HepG2 (cell line): ENCODE data around the gene PGM5. TPM values are rescaled to one million over a fixed set of nuclear protein-coding genes. Genes with fewer than 3 reads are reported as not detected.

ENCODE experiments used
- ATAC-seq: fragments of 200-7000 bp; cut with Tn5 transposase; 3 replicates; pipeline ENCODE4 v1.9.1; 2020; ENCODE audit warnings: mild to moderate bottlenecking, moderate library complexity
- BruUV-seq: library from RNA; stranded (reverse); fragments of 400-500 nt; replicated peaks from 2 replicates; lab custom pipeline; 2021; lab: Mats Ljungman, UMichigan
- CTCF ChIA-PET: fragments of 300-600 bp; formaldehyde crosslinking; extraction: SDS; loops from one replicate; lab custom pipeline; 2021; ENCODE audit warnings: low total read pairs, inconsistent platforms, low intra/inter-chr PET ratio; lab: Yijun Ruan, JAX
- POLR2A ChIA-PET: fragments of 350-600 bp; sonication (Branson Sonifier 250); formaldehyde crosslinking; loops from one replicate; lab custom pipeline; 2020; ENCODE audit warnings: antibody characterized with exemption, inconsistent platforms; lab: Yijun Ruan, JAX
- DNase-seq: peaks from one replicate; pipeline ENCODE4 v3.0.0-alpha.2; 2015; ENCODE audit warnings: low spot score
- FAIRE-seq: peaks from 3 replicates; lab custom pipeline; 2011; peaks lifted over from hg19 to GRCh38; lab: Jason Lieb, UNC
- H2AFZ ChIP-seq: one replicate; pipeline ENCODE4 v1.6.1; 2011; ENCODE audit warnings: low read length, inconsistent platforms
- H3K27ac ChIP-seq: fragments of 300-600 bp; 3 replicates; pipeline ENCODE4 v1.8.0; 2011; ENCODE audit warnings: mixed run types, mild to moderate bottlenecking, mixed read lengths, low read length, inconsistent platforms; ENCODE audit not compliant: insufficient read depth; ENCODE audit errors: extremely low read length
- H3K27me3 ChIP-seq, 2 experiments: fragments of 200-600 bp in 1 of 2; 2 replicates in 1 of 2; 3 replicates in 1 of 2; pipeline versions ENCODE4 v1.6.0 to v1.8.0; 2011; ENCODE audit warnings: low read length in 2 of 2, mild to moderate bottlenecking in 2 of 2, moderate library complexity in 2 of 2, inconsistent platforms in 1 of 2; ENCODE audit not compliant: insufficient read depth in 2 of 2, control insufficient read depth in 1 of 2
- H3K36me3 ChIP-seq, 2 experiments: fragments of 200-600 bp in 1 of 2; replicated peaks in 1 of 2; 2 replicates in 1 of 2; 3 replicates in 1 of 2; pipeline versions ENCODE4 v1.5.1 to v1.8.0; 2011; ENCODE audit warnings: low read length in 2 of 2, inconsistent platforms in 1 of 2; ENCODE audit not compliant: insufficient read depth in 2 of 2, control insufficient read depth in 1 of 2
- H3K4me1 ChIP-seq: 2 replicates; pipeline ENCODE4 v1.5.1; 2012; ENCODE audit warnings: low read length, inconsistent platforms; ENCODE audit not compliant: insufficient read depth
- H3K4me2 ChIP-seq: 2 replicates; pipeline ENCODE4 v1.6.0; 2011; ENCODE audit warnings: low read depth, low read length, inconsistent platforms
- H3K4me3 ChIP-seq, 3 experiments: fragments of 200-600 bp in 1 of 3; sonication (generic), shearing (Covaris generic) in 1 of 3; replicated peaks in 1 of 3; 2 replicates each; pipeline ENCODE4 v1.5.1; 2011 to 2016; ENCODE audit warnings: low read length in 3 of 3, inconsistent platforms in 2 of 3, low read depth in 2 of 3, mild to moderate bottlenecking in 2 of 3, control low read depth in 1 of 3, mixed read lengths in 1 of 3; ENCODE audit not compliant: insufficient read depth in 1 of 3
- H3K79me2 ChIP-seq: one replicate; pipeline ENCODE4 v1.6.1; 2011; ENCODE audit warnings: low read length, inconsistent platforms; ENCODE audit not compliant: insufficient read depth
- H3K9ac ChIP-seq: 2 replicates; pipeline ENCODE4 v1.6.0; 2011; ENCODE audit warnings: mild to moderate bottlenecking, low read depth, low read length, inconsistent platforms; ENCODE audit not compliant: insufficient read depth
- H3K9me3 ChIP-seq: 2 replicates; pipeline ENCODE4 v1.5.1; 2012; ENCODE audit warnings: mild to moderate bottlenecking, low read length
- H4K20me1 ChIP-seq: 2 replicates; pipeline ENCODE4 v1.6.0; 2011; ENCODE audit warnings: inconsistent platforms, mild to moderate bottlenecking, low read length, moderate library complexity; ENCODE audit not compliant: insufficient read depth
- KDM6A ChIP-seq: IDR thresholded peaks from 2 replicates; pipeline ENCODE4 v1.6.1; 2016; ENCODE audit warnings: low read depth
- MEF2D ChIP-seq: sonication (generic); formaldehyde crosslinking; IDR thresholded peaks from 2 replicates; pipeline ENCODE4 v1.5.1; 2020; ENCODE audit warnings: mild to moderate bottlenecking, missing genetic modification reagents
- PAWR ChIP-seq: sonication (generic); formaldehyde crosslinking; IDR thresholded peaks from 2 replicates; pipeline ENCODE4 v1.4.0; 2020; ENCODE audit warnings: missing genetic modification reagents, mild to moderate bottlenecking, borderline replicate concordance
- RELA ChIP-seq: sonication (generic); formaldehyde crosslinking; IDR thresholded peaks from 2 replicates; pipeline ENCODE4 v1.4.0; 2020; ENCODE audit warnings: missing genetic modification reagents
- XBP1 ChIP-seq: sonication (generic); formaldehyde crosslinking; IDR thresholded peaks from 2 replicates; pipeline ENCODE4 v1.5.0; 2020; ENCODE audit warnings: missing genetic modification reagents
- ZHX2 ChIP-seq, 2 experiments: sonication (generic) in 1 of 2; formaldehyde crosslinking in 1 of 2; IDR thresholded peaks; 2 replicates each; pipeline versions ENCODE4 v1.6.1 to v1.9.0; 2014 to 2022; ENCODE audit warnings: antibody characterized with exemption in 1 of 2, borderline replicate concordance in 1 of 2, inconsistent platforms in 1 of 2, low read depth in 1 of 2, missing genetic modification reagents in 1 of 2
- ZNF274 ChIP-seq: sonication (generic); formaldehyde crosslinking; IDR thresholded peaks from 2 replicates; pipeline ENCODE4 v1.5.1; 2020; ENCODE audit warnings: mild to moderate bottlenecking, missing genetic modification reagents
- ZNF598 ChIP-seq: sonication (generic); formaldehyde crosslinking; IDR thresholded peaks from 2 replicates; pipeline ENCODE4 v1.5.1; 2020; ENCODE audit warnings: mild to moderate bottlenecking, missing genetic modification reagents, borderline replicate concordance
- ZNF709 ChIP-seq: sonication (generic); formaldehyde crosslinking; IDR thresholded peaks from 2 replicates; pipeline ENCODE4 v1.5.0; 2020; ENCODE audit warnings: mild to moderate bottlenecking, missing genetic modification reagents
- ZNF724P ChIP-seq: sonication (generic); formaldehyde crosslinking; IDR thresholded peaks from 2 replicates; pipeline ENCODE4 v1.8.0; 2022; ENCODE audit warnings: missing genetic modification reagents, borderline replicate concordance
- ZSCAN22 ChIP-seq: sonication (generic); formaldehyde crosslinking; IDR thresholded peaks from 2 replicates; pipeline ENCODE4 v1.4.0; 2020; ENCODE audit warnings: mild to moderate bottlenecking, missing genetic modification reagents
- WGBS: methylation state at CpG from one replicate; pipeline ENCODE4 v1.1.6; 2017; ENCODE audit warnings: low lambda C conversion rate; 5-methylcytosine and 5-hydroxymethylcytosine counted together
- in situ Hi-C: cut with HindIII; loops from 2 replicates; pipeline ENCODE4 v1.10.0; 2017; ENCODE audit warnings: low pct_unique_long_range_greater_than_20kb; ENCODE audit not compliant: extremely low pct_ligation_motif_present
- intact Hi-C: fragments of 100-400 bp; cut with micrococcal nuclease; formaldehyde crosslinking; loops from one replicate; pipeline ENCODE4 v1.10.0; 2022; ENCODE audit not compliant: unreplicated experiment
- polyA plus RNA-seq, 8 experiments: library from polyadenylated mRNA; depleted of rRNA in 3 of 8; stranded (reverse) in 7 of 8; unstranded in 1 of 8; fragments of >200 nt; fragmentation: Illumina TruSeq in 4 of 8; extraction: Trizol in 4 of 8; gene quantifications; 2 replicates each; pipeline versions ENCODE4 v1.2.1 to v1.2.3, GENCODE V29; 2011 to 2016; ENCODE audit warnings: low read depth in 4 of 8, missing spikeins in 1 of 8, mixed read lengths in 1 of 8; ENCODE audit not compliant: insufficient read depth in 1 of 8
- total RNA-seq, 5 experiments: library from RNA; depleted of rRNA; stranded (reverse); fragments of >200 nt; fragmentation: Illumina TruSeq; extraction: Trizol; gene quantifications; 2 replicates each; pipeline ENCODE4 v1.2.3, GENCODE V29; 2016; ENCODE audit warnings: low read depth in 1 of 5
- TF ChIP-seq, protein P1 (sequence below): sonication (generic); formaldehyde crosslinking; IDR thresholded peaks from 2 replicates; pipeline ENCODE4 v1.8.1; 2023; ENCODE audit warnings: mild to moderate bottlenecking, missing genetic modification reagents
- TF ChIP-seq, protein P2 (sequence below): sonication (generic); formaldehyde crosslinking; IDR thresholded peaks from 2 replicates; pipeline ENCODE4 v1.4.0; 2020; ENCODE audit warnings: mild to moderate bottlenecking, missing genetic modification reagents
- TF ChIP-seq, protein P3 (sequence below): sonication (generic); formaldehyde crosslinking; IDR thresholded peaks from 2 replicates; pipeline ENCODE4 v1.4.0; 2020; ENCODE audit warnings: missing genetic modification reagents
- TF ChIP-seq, protein P4 (sequence below): sonication (generic); formaldehyde crosslinking; IDR thresholded peaks from 2 replicates; pipeline ENCODE4 v1.4.0; 2020; ENCODE audit warnings: mild to moderate bottlenecking, missing genetic modification reagents

PGM5 gene
- total and polyA plus RNA-seq, 2 of the 13 experiments (the other 11 are each of a cell fraction or from before 2014, with no cell fraction given): not detected

- ChIA-PET CTCF (no interaction called here), POLR2A (no interaction called here)
- Histone ChIP-seq H3K27ac (no peak overlapping the region), H3K4me1 (no peaks in the 10 kb centered on the region), H3K9me3 (no peaks in the 10 kb centered on the region), H3K79me2 (no peaks in the 10 kb centered on the region), H3K4me3 (no peak overlapping the region), H3K4me2 (no peak overlapping the region), H3K27me3 (0 out of 5 replicates have a peak, but pooled peaks cover 0 to 5% of the 10 kb centered on the region in 2 experiments), H4K20me1 (no peaks in the 10 kb centered on the region), H2AFZ (no peak overlapping the region), H3K36me3 (no peaks in the 10 kb centered on the region), H3K9ac (no peak overlapping the region)
- intact Hi-C loops: no loop called here
- FAIRE-seq (no peak), ATAC-seq (no peak), DNase-seq (no peak)
- WGBS: 19% methylated on average over 3 of the region's 3 CpGs
- in situ Hi-C loops: no loop called here
- TF ChIP-seq, protein P1, sequence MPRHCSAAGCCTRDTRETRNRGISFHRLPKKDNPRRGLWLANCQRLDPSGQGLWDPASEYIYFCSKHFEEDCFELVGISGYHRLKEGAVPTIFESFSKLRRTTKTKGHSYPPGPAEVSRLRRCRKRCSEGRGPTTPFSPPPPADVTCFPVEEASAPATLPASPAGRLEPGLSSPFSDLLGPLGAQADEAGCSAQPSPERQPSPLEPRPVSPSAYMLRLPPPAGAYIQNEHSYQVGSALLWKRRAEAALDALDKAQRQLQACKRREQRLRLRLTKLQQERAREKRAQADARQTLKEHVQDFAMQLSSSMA (CRISPR knock-in tag): no peak
- TF ChIP-seq, protein P2, sequence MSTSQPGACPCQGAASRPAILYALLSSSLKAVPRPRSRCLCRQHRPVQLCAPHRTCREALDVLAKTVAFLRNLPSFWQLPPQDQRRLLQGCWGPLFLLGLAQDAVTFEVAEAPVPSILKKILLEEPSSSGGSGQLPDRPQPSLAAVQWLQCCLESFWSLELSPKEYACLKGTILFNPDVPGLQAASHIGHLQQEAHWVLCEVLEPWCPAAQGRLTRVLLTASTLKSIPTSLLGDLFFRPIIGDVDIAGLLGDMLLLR (CRISPR knock-in tag): no peak
- TF ChIP-seq ZSCAN22 (CRISPR knock-in tag) (no peak), RELA (CRISPR knock-in tag) (no peak), PAWR (CRISPR knock-in tag) (no peak), ZNF274 (CRISPR knock-in tag) (no peak), KDM6A (CRISPR knock-in tag) (no peak), ZNF709 (CRISPR knock-in tag) (no peak), MEF2D (CRISPR knock-in tag) (no peak), ZHX2 (IDR thresholded peaks at IDR 0.05; ENCODE audit: low read depth) (no peak), ZHX2 (CRISPR knock-in tag; IDR thresholded peaks at IDR 0.05; ENCODE audit: borderline replicate concordance) (no peak), XBP1 (CRISPR knock-in tag) (no peak), ZNF724P (no peak), ZNF598 (CRISPR knock-in tag) (no peak)
- TF ChIP-seq, protein P3, sequence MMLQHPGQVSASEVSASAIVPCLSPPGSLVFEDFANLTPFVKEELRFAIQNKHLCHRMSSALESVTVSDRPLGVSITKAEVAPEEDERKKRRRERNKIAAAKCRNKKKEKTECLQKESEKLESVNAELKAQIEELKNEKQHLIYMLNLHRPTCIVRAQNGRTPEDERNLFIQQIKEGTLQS (CRISPR knock-in tag): no peak
- TF ChIP-seq, protein P4, sequence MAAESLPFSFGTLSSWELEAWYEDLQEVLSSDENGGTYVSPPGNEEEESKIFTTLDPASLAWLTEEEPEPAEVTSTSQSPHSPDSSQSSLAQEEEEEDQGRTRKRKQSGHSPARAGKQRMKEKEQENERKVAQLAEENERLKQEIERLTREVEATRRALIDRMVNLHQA (CRISPR knock-in tag): no peak
- BruUV-seq: no TSS peak
These were observed 63.5 kb downstream of the PGM5 start for GRCh38 chr9:68419901-68420300.
